NT2/D1 (cell line): ENCODE measurements around the gene GRIK2.

Source experiments
- SUZ12 ChIP-seq: IDR thresholded peaks from 2 replicates; pipeline ENCODE4 v1.6.1; 2011; ENCODE audit not compliant: insufficient read length, insufficient read depth; ENCODE audit errors: extremely low read depth
- YY1 ChIP-seq: IDR thresholded peaks from 2 replicates; pipeline ENCODE4 v1.6.1; 2011; ENCODE audit not compliant: insufficient read length, insufficient read depth

- TF ChIP-seq SUZ12 (no peak), YY1 (no peak)
These were observed 124.1 kb downstream of the GRIK2 start for GRCh38 chr6:101517632-101518031.
